H1 (cell line): Measurements from ENCODE around the gene GPR25. TPM values are rescaled to one million over a fixed set of nuclear protein-coding genes. Genes with fewer than 3 reads are reported as not detected.

Source experiments
- CTCF ChIA-PET: fragments of 300-600 bp; sonication (Branson Sonifier 250); formaldehyde crosslinking; loops from one replicate; lab custom pipeline; 2021; ENCODE audit not compliant: partially characterized antibody; lab: Charles Lee
- POLR2A ChIA-PET: fragments of 300-600 bp; sonication (Branson Sonifier 250); formaldehyde crosslinking; loops from one replicate; lab custom pipeline; 2021; ENCODE audit warnings: inconsistent platforms; ENCODE audit not compliant: partially characterized antibody; lab: Charles Lee
- DNase-seq, 2 experiments: peaks; one replicate each; pipeline versions ENCODE4 v3.0.0 to v3.0.0-alpha.2; 2010 to 2022; ENCODE audit warnings: low spot score in 2 of 2, low read depth in 1 of 2, mixed read lengths in 1 of 2
- FAIRE-seq: peaks from 2 replicates; lab custom pipeline; 2011; peaks lifted over from hg19 to GRCh38; lab: Jason Lieb, UNC
- H2AFZ ChIP-seq: 2 replicates; pipeline ENCODE4 v1.8.1; 2012; ENCODE audit warnings: low read length, inconsistent platforms
- H2AK5ac ChIP-seq: 2 replicates; pipeline ENCODE4 v1.6.1; 2013; ENCODE audit warnings: low read depth, low read length
- H2BK120ac ChIP-seq: replicated peaks from 2 replicates; pipeline ENCODE3; 2013; ENCODE audit warnings: low read depth, low read length, inconsistent platforms
- H2BK12ac ChIP-seq: 2 replicates; pipeline ENCODE4 v1.6.1; 2013; ENCODE audit warnings: low read depth, low read length
- H2BK15ac ChIP-seq: 2 replicates; pipeline ENCODE4 v1.6.1; 2013; ENCODE audit warnings: low read length
- H2BK20ac ChIP-seq: 2 replicates; pipeline ENCODE4 v1.6.1; 2013; ENCODE audit warnings: low read length
- H2BK5ac ChIP-seq: 2 replicates; pipeline ENCODE4 v1.6.1; 2013; ENCODE audit warnings: low read depth, low read length
- H3K14ac ChIP-seq: 2 replicates; pipeline ENCODE4 v1.6.1; 2013; ENCODE audit warnings: inconsistent platforms; ENCODE audit not compliant: insufficient read length
- H3K18ac ChIP-seq: 2 replicates; pipeline ENCODE4 v1.6.1; 2013; ENCODE audit warnings: low read length; ENCODE audit errors: extremely low read depth
- H3K23ac ChIP-seq: 2 replicates; pipeline ENCODE4 v1.6.1; 2013; ENCODE audit warnings: inconsistent platforms; ENCODE audit not compliant: insufficient read length
- H3K23me2 ChIP-seq: 2 replicates; pipeline ENCODE4 v1.6.1; 2013; ENCODE audit warnings: low read depth, low read length
- H3K27ac ChIP-seq: 2 replicates; pipeline ENCODE4 v1.6.1; 2011; ENCODE audit warnings: low read depth, low read length, inconsistent platforms
- H3K27me3 ChIP-seq, 4 experiments: replicated peaks in 1 of 4; 1 replicate in 1 of 4; 2 replicates in 3 of 4; pipeline versions ENCODE4 v1.6.1 to v1.8.1; 2011 to 2013; ENCODE audit warnings: low read length in 3 of 4, mild to moderate bottlenecking in 3 of 4, inconsistent platforms in 2 of 4, mixed read lengths in 2 of 4, moderate library complexity in 1 of 4; ENCODE audit not compliant: control insufficient read depth in 3 of 4, insufficient read depth in 3 of 4; ENCODE audit errors: extremely low read depth in 1 of 4
- H3K36me3 ChIP-seq, 4 experiments: 2 replicates each; pipeline versions ENCODE4 v1.6.1 to v1.8.1; 2011 to 2013; ENCODE audit warnings: mild to moderate bottlenecking in 4 of 4, low read length in 3 of 4, moderate library complexity in 2 of 4, control low read depth in 1 of 4, inconsistent platforms in 1 of 4; ENCODE audit not compliant: insufficient read depth in 4 of 4, control insufficient read depth in 2 of 4
- H3K4ac ChIP-seq: replicated peaks from 2 replicates; pipeline ENCODE3; 2013; ENCODE audit warnings: low read length, low read depth, mixed read lengths, inconsistent platforms; ENCODE audit not compliant: insufficient read length
- H3K4me1 ChIP-seq, 4 experiments: replicated peaks in 1 of 4; 1 replicate in 1 of 4; 2 replicates in 3 of 4; pipeline versions ENCODE4 v1.6.1 to v1.8.1; 2011 to 2013; ENCODE audit warnings: low read length in 3 of 4, inconsistent platforms in 2 of 4, mixed read lengths in 1 of 4; ENCODE audit not compliant: insufficient read depth in 4 of 4, control insufficient read depth in 3 of 4
- H3K4me2 ChIP-seq, 2 experiments: 2 replicates each; pipeline versions ENCODE4 v1.6.1 to v1.8.1; 2011 to 2013; ENCODE audit warnings: low read depth in 2 of 2, low read length in 2 of 2, control low read depth in 1 of 2, inconsistent platforms in 1 of 2, mild to moderate bottlenecking in 1 of 2; ENCODE audit not compliant: insufficient read depth in 1 of 2
- H3K4me3 ChIP-seq, 4 experiments: fragments of 200-600, 300-600 bp in 1 of 4; sonication (generic), shearing (Covaris generic), sonication (Bioruptor Twin) in 1 of 4; 2 replicates each; pipeline versions ENCODE4 v1.5.1 to v1.8.1; 2011 to 2016; ENCODE audit warnings: low read length in 4 of 4, low read depth in 3 of 4, control low read depth in 2 of 4, inconsistent platforms in 2 of 4, mild to moderate bottlenecking in 2 of 4, mixed read lengths in 1 of 4, moderate library complexity in 1 of 4; ENCODE audit not compliant: insufficient read depth in 2 of 4; ENCODE audit errors: extremely low read depth in 1 of 4
- H3K56ac ChIP-seq: replicated peaks from 2 replicates; pipeline ENCODE3; 2013; ENCODE audit warnings: low read depth, mild to moderate bottlenecking, mixed read lengths, low read length, inconsistent platforms; ENCODE audit not compliant: insufficient read length
- H3K79me1 ChIP-seq: 2 replicates; pipeline ENCODE4 v1.6.1; 2013; ENCODE audit warnings: low read depth, low read length, control low read depth
- H3K79me2 ChIP-seq, 2 experiments: 2 replicates each; pipeline versions ENCODE4 v1.6.1 to v1.8.1; 2012 to 2013; ENCODE audit warnings: low read length in 2 of 2, mild to moderate bottlenecking in 2 of 2, inconsistent platforms in 1 of 2; ENCODE audit not compliant: insufficient read depth in 2 of 2, control insufficient read depth in 1 of 2
- H3K9ac ChIP-seq, 4 experiments: replicated peaks in 1 of 4; 1 replicate in 1 of 4; 2 replicates in 3 of 4; pipeline versions ENCODE4 v1.6.1 to v1.8.1; 2011 to 2013; ENCODE audit warnings: low read depth in 3 of 4, low read length in 3 of 4, control low read depth in 2 of 4, mild to moderate bottlenecking in 2 of 4, moderate library complexity in 2 of 4, inconsistent platforms in 1 of 4; ENCODE audit errors: extremely low read depth in 1 of 4
- H3K9me3 ChIP-seq, 2 experiments: 2 replicates each; pipeline versions ENCODE4 v1.6.1 to v1.8.1; 2012 to 2013; ENCODE audit warnings: mild to moderate bottlenecking in 2 of 2, moderate library complexity in 2 of 2, control low read depth in 1 of 2, inconsistent platforms in 1 of 2, low read depth in 1 of 2, low read length in 1 of 2, mixed read lengths in 1 of 2; ENCODE audit not compliant: insufficient read depth in 2 of 2
- H4K20me1 ChIP-seq, 2 experiments: replicated peaks in 1 of 2; 2 replicates each; pipeline versions ENCODE3 to v1.8.1; 2011 to 2013; ENCODE audit warnings: inconsistent platforms in 2 of 2, low read length in 2 of 2, mild to moderate bottlenecking in 1 of 2; ENCODE audit not compliant: insufficient read depth in 2 of 2, control insufficient read depth in 1 of 2
- H4K5ac ChIP-seq: 2 replicates; pipeline ENCODE4 v1.6.1; 2013; ENCODE audit warnings: low read length, low read depth, mixed read lengths, inconsistent platforms; ENCODE audit not compliant: insufficient read length
- H4K8ac ChIP-seq: 2 replicates; pipeline ENCODE4 v1.8.0; 2013; ENCODE audit warnings: mild to moderate bottlenecking, moderate library complexity, low read length, inconsistent platforms; ENCODE audit not compliant: insufficient read depth; ENCODE audit errors: extremely low read depth
- H4K91ac ChIP-seq: replicated peaks from 2 replicates; pipeline ENCODE3; 2013; ENCODE audit warnings: low read length, mixed read lengths, inconsistent platforms; ENCODE audit not compliant: insufficient read length
- CTBP2 ChIP-seq: IDR thresholded peaks from 2 replicates; pipeline ENCODE4 v1.7.0; 2011; ENCODE audit warnings: borderline replicate concordance, mild to moderate bottlenecking, moderate library complexity, mixed read lengths, low read length; ENCODE audit not compliant: insufficient read depth, insufficient read length
- EZH2 ChIP-seq: fragments of 200-600 bp; sonication (generic); IDR thresholded peaks from 2 replicates; pipeline ENCODE4 v1.7.1; 2012; ENCODE audit warnings: low read depth, mild to moderate bottlenecking, moderate library complexity, low read length, inconsistent platforms; ENCODE audit not compliant: severe bottlenecking
- KDM5A ChIP-seq: fragments of 200-600 bp; IDR thresholded peaks from 2 replicates; pipeline ENCODE4 v1.7.1; 2012; ENCODE audit warnings: mild to moderate bottlenecking, low read length, inconsistent platforms, mixed read lengths
- PHF8 ChIP-seq: fragments of 200-600 bp; sonication (generic); conservative IDR thresholded peaks from 2 replicates; pipeline ENCODE4 v1.7.1; 2012; ENCODE audit warnings: low read depth, mild to moderate bottlenecking, inconsistent platforms, low read length, moderate library complexity
- RFX5 ChIP-seq: IDR thresholded peaks from 2 replicates; pipeline ENCODE4 v1.6.1; 2011; ENCODE audit warnings: low read depth, low read length, improper control_type of control experiment, borderline replicate concordance
- SP2 ChIP-seq: IDR thresholded peaks from 2 replicates; pipeline ENCODE4 v1.6.1; 2012; ENCODE audit warnings: mild to moderate bottlenecking, low read length, inconsistent platforms
- TCF12 ChIP-seq: IDR thresholded peaks from 2 replicates; pipeline ENCODE4 v1.6.1; 2011; ENCODE audit warnings: low read depth, mild to moderate bottlenecking, low read length
- WGBS, 2 experiments: shearing (Covaris generic) in 1 of 2; methylation state at CpG; one replicate each; pipeline versions ENCODE4 v1.1.6 to v1.1.7; 2013 to 2015; ENCODE audit warnings: low lambda C conversion rate in 2 of 2, mixed read lengths in 2 of 2, inconsistent platforms in 1 of 2, low coverage in 1 of 2, missing lambda C conversion rate in 1 of 2; ENCODE audit not compliant: insufficient replicate concordance in 2 of 2, insufficient coverage in 1 of 2, insufficient read length in 1 of 2; ENCODE audit errors: extremely low coverage in 1 of 2, missing lambda C conversion rate in 1 of 2; 5-methylcytosine and 5-hydroxymethylcytosine counted together
- polyA plus RNA-seq, 7 experiments: library from polyadenylated mRNA; depleted of rRNA in 3 of 7; stranded (reverse) in 5 of 7; unstranded in 2 of 7; fragments of >200 nt in 5 of 7; fragments of 200-250 nt in 2 of 7; gene quantifications; 1 replicate in 5 of 7; 2 replicates in 1 of 7; 4 replicates in 1 of 7; pipeline versions ENCODE4 v1.2.1 to v1.2.3, GENCODE V29; 2011 to 2013; ENCODE audit warnings: missing spikeins in 2 of 7, mixed read lengths in 2 of 7
- total RNA-seq: library from RNA; stranded (reverse); fragmentation: NEBNext Ultra II Directional; extraction: Animal tissue kit (Norgen Biotek cat#: 25700); gene quantifications from 2 replicates; pipeline ENCODE4 v1.2.1, GENCODE V29; 2021
- TF ChIP-seq, protein P1 (sequence below): IDR thresholded peaks from 2 replicates; pipeline ENCODE4 v1.6.1; 2012; ENCODE audit warnings: inconsistent platforms

Gene GPR25
- total and polyA plus RNA-seq, 2 of the 8 experiments (the other 6 are each of a cell fraction or from before 2014, with no cell fraction given) = not detected

DNA sequence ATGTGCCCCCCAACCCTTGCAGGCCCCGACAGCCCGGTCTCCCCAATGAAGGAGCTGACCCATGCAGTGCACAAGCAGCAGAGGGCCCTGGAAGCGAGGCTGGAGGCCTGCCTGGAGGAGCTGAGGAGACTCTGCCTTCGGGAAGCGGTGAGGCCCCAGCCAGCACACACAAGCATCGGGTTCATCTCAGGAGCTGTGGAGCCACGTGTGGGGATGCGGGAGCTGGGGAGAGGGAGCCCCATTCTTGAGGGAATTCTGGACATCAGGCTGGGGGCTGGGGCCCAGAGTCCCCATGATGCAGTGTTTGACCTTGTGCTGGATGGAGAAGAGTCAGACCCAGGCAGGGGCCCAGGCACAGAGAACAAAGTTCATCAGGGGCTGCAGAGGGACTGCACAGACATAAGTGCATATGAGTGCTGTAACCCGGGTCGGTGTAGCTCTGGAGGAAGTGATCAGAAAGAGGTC, 26.7 kb downstream of the GPR25 start:
- POLR2A ChIA-PET = interaction anchor here (1.0 to 15.2 kb wide), 4 partner anchors 6 to 13 kb away, joined by 5 to 208 read pairs (median 9); partner anchors contain the start of gene INAVA

More for the DNA sequence above, 26.7 kb downstream of the GPR25 start:
- no peak for FAIRE-seq
- Histone ChIP-seq H3K23me2 (no peaks in the 10 kb centered on the region), H2BK120ac (no peak overlapping the region), H2BK12ac (no peak overlapping the region), H3K79me1 (peaks cover 18% of the 10 kb centered on the region), H4K20me1 (peaks cover 9 to 18% of the 10 kb centered on the region in 2 experiments), H3K27ac (no peak overlapping the region), H2BK5ac (no peak overlapping the region; the same call in 1 of the 2 replicates), H3K4me3 (no peak overlapping the region), H3K4me1 (peaks cover 3 to 22% (median 16%) of the 10 kb centered on the region in 4 experiments), H3K4ac (no peak overlapping the region), H3K9me3 (no peaks in the 10 kb centered on the region), H2BK20ac (no peak overlapping the region), H3K79me2 (peaks cover 3 to 34% of the 10 kb centered on the region in 2 experiments), H4K8ac (no peak overlapping the region), H3K36me3 (peaks cover 11 to 51% (median 34%) of the 10 kb centered on the region in 4 experiments; a peak in 7 of 8 replicates), H3K56ac (no peak overlapping the region), H4K5ac (no peak overlapping the region), H2BK15ac (no peak overlapping the region), H3K18ac (no peak overlapping the region), H4K91ac (no peak overlapping the region), H2AK5ac (no peak overlapping the region), H2AFZ (no peak overlapping the region), H3K9ac (no peak overlapping the region), H3K4me2 (no peak overlapping the region), H3K14ac (no peak overlapping the region), H3K27me3 (no peaks in the 10 kb centered on the region), H3K23ac (no peak overlapping the region)
- TF ChIP-seq RFX5 (no peak), PHF8 (no peak), CTBP2 (no peak), TCF12 (no peak), SP2 (no peak), KDM5A (no peak), EZH2 (no peak)
- TF ChIP-seq, protein P1, sequence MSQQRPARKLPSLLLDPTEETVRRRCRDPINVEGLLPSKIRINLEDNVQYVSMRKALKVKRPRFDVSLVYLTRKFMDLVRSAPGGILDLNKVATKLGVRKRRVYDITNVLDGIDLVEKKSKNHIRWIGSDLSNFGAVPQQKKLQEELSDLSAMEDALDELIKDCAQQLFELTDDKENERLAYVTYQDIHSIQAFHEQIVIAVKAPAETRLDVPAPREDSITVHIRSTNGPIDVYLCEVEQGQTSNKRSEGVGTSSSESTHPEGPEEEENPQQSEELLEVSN = no peak
- CTCF ChIA-PET = interaction anchor here (1.0 to 3.0 kb wide), 4 partner anchors 17 to 72 kb away, joined by 3 to 17 read pairs (median 4); no protein-coding TSS in a partner anchor
- WGBS, 2 experiments = 92% methylated on average over 10 of the region's 10 CpGs; no CpG with 5 or more reads in 1 of the 2 experiments
- DNase-seq = no peak
